Activated CD4-positive, alpha-beta T cell treated with anti-CD3 and anti-CD28 coated beads for 1 hour (primary cell): ENCODE measurements around the gene C1QTNF6.
"Not testable (repeated sequence)": the region's sequence is repeated elsewhere in the genome, so short reads cannot be mapped to it uniquely, and the experiment has no call there.

Experiments
- DNase-seq: peaks from one replicate; pipeline ENCODE4 v3.0.0-alpha.2; 2020

C1QTNF6 gene

DNA sequence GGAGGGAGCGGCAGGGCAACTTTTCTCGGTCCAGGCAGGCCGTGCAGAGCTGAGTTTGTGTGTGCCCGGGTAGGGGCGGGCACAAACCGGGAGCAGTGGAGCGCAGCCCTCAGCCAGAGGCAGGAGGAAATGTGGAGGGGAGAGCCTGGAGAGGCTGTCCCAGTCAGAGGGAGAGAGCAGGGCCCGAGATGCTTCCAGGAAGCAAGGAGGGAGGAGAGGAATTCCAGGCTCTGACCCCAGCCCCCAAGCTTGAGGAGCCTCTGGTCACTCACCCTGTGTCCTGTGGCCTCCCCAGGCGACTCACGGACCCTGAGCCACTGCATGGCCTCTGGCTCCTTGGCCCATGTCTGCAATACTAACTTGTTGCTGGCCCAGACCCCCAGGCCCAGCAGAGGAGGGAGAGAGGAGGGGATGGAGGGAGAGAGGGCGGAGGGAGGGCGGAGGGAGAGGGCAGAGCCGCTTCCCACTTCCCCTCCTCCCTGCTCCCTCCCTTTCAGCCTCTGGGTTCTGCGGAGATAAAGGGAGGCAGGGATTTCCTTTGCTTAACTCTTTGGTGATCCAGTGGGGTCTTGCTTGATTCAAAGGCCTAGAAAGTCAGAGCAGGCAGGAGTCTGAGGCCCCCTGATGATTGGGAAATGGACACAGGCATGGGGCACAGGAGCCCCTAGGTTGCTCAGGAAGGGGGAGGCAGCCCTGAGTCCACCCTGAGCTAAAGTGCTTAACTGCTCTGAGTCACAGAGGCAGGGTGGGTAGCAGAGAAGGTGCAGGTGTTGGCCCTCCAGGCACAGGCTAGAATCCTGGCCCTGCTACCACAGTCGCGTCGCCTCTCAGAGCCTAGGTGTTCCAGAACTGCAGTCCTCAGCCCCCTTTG, at the start of gene C1QTNF6:
Gene C1QTNF6 (minus strand): TSS at position 357 of the 871 bp plus-strand sequence. CDS start 34 bp downstream, at position 323.
- DNase-seq: no peak

DNA sequence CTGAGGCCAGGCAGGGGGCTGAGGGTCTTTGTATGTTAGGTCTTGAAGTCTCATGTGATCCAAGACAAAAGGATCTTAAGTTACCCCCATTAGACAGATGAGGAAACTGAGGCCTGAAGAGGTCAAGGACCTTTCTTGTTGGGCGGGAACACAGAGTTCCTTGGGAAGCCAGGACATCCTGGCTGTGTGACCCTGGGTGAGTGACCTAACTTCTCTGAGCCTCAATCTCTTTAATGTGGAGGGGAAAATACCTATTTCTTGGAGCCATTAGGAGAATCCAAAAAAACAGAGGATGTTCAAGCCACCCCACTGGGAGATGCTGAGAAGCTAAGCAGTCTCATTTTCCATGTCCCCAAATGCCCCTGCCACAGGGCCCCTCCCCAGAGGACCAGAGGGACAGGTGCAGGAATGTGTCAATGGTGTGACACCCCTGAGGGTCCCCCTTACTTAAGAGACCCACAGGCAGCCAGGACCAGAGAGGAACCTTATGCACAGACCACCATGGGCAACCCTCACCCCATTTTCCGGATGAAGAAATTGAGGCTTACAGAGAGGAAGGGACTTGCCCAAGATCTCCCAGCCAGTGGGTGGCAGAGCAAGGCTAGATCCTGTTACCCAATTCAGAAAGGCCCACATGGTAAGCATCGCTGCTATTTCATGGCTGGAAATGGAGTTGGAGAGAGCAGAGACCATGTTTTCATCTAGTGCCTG, 48.0 kb upstream of the C1QTNF6 start:
- no peak for DNase-seq

DNA sequence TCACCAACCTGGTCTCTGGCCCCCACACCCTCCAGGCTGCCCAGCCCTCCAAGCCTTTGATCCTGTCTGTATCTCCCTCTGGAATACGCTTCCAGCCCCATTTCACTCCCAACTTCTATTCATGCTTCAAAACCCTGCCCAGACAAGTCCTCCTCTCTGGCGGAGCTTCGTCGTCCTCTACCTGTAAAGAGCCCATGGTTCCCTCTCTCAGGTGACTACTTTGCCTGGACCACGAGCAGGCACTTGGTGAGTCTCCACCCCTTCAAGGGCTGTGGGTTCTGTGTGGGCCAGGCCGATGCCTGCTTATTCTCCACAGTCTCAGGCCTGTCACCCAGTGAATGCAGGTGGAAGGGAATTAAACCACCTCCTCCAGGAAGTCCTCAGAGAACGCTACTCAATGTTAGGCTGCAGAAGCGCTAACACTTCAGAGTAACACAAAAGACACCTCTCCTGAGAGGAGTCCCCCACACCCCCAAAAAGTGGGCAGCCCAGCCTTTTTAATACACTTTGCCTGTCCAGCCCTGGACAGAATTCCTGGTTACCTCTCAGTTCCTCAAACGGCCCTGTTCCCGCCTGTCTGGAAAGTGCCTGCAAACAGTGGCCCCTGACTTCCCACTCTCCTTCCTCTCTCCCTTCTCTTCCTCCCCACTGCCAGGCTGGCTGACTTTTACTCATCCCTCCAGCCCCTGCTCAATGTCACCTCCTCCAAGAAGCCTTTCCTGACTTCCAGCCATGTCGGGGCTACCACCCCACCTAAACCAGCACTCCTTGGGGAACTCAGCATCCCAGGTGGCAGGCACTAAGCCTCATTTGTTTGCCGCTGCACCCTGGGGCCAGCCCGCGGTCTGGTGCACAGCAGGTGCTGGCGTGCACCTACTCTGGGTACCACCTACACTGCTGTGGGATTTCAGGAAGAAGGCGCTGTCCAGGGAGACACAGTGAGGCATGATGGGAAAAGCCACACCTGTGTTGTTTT, 47.0 kb upstream of the C1QTNF6 start:
- no peak for DNase-seq

DNA sequence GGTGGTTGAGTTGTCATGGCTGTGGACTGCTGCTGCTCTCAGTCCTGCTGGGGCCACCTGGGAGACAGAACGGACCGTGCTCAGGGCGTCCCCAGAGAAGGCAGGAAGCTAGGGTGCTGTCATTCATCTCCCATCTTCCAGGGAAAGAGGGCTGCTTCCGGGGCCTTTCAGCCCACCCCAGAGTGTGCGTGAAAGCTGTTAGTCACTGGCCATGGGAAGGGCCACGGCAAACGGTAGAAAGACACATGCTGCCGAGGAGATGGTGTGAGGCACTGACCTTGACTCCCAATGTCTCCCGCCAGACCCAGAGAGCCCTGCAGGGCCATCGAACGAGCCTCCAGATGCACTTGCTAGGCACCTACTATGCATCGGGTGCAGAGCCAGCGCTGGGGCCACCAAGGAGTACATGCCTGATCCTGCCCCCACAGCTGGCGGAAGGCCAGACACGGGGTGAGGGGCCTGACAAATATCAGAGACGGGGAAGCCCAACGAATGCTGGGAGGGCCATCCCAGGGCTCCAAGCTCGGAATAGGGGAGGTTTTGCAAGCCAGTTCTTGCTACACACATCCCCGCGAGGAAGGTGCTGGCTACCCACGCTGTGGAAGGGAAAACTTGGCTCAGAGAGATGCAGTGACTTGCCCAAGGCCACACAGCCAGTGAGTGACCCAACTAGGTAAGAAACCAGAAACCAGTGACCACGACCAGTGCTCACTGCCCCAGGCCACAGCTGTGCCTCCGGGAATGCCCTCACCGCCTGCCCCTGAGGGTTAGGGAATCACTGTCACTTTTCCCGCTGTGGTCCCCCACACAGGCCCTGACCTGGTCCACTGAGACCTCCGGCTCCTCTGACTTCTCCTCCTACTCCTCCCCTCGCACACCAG, 45.9 kb upstream of the C1QTNF6 start:
- no peak for DNase-seq

DNA sequence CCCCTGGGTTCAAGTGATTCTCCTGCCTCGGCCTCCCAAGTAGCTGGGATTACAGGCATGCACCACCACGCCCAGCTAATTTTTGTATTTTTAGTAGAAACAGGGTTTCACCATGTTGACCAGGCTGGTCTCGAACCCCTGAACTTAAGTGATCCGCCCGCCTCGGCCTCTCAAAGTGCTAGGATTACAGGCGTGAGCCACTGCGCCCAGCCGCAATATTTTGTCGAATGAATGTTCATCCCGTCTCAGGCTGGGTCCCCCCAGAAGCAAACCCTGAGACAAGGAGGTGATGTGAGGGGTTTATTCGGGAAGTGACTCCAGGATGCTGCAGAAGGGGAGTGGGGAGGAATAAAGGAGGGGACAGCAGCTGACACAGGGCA, 45.3 kb upstream of the C1QTNF6 start:
- DNase-seq: not testable (repeated sequence)

DNA sequence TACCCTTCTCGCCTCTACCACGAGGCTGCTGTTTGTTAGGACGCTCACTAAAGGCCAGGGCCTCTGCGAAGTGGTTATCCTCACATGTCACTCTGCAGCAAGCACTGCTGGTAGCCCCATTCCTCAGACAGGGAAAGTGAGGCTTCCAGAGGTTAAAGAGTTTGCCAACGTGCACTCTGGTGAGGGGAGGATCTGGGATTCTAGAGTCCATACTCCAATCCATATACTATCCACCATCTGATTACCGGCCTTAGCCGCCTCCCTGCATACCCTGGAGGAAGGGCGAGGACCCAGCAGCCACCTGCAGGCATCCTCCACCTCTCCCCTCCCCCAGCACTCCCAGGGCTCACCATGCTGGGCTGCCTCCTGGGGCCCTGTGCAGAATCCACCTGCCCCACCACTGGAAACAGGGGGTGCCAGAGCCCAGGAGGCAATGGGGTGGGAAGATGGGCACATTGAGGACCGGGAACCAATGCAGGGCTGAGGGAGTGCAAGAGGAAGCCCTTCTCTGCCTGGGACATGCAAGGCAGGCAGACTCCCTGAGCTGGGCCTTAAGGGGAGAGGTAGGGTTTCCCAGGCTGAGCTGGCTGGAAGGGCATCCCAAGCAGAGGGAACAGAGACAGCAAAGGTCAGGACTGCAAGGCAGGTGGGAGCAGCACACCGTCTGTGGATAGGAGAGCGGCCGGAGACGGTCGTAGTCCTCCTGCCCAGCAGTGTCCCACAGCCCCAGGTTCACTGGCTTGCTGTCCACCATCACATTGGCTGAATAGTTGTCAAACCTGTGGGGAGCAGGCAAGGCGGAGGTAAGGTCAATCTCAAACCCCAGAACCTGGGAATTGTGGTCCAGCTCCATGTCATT, 44.3 kb upstream of the C1QTNF6 start:
- DNase-seq: no peak

DNA sequence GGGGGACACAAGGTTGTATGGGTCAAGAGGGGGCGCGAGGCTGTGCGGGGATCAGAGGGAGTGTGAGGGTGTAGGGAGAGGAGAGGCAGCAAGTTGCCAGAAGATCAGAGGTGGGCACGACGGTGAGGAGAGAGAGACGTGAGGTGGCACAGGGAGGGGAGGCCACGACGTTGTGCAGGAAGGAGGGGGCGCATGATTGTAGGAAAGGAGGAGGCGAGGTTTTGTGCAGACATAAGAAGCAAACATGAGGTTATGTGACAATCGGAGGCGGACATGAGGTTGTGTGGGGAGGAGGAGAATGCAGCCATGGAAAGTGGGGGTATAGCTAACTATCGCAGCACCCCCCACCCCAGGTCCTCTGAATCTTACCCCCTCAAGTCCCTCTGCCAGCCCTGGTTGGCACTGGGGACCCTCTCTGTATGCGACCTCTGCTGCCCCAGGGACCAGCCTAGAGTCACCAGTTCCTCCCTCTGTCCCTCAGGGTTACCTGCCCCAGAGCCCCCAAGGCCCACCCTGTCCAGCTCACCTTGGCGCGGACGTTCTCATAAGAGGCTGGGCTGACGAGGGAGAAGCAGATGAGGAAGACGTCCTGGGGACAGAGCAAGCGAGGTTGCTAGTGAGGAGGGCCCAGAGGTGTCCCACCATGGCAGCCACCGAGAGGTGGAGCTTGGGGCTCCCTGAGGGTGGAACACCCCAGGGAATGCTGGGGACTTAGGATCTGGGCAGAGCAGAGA, 43.5 kb upstream of the C1QTNF6 start:
- no peak for DNase-seq

DNA sequence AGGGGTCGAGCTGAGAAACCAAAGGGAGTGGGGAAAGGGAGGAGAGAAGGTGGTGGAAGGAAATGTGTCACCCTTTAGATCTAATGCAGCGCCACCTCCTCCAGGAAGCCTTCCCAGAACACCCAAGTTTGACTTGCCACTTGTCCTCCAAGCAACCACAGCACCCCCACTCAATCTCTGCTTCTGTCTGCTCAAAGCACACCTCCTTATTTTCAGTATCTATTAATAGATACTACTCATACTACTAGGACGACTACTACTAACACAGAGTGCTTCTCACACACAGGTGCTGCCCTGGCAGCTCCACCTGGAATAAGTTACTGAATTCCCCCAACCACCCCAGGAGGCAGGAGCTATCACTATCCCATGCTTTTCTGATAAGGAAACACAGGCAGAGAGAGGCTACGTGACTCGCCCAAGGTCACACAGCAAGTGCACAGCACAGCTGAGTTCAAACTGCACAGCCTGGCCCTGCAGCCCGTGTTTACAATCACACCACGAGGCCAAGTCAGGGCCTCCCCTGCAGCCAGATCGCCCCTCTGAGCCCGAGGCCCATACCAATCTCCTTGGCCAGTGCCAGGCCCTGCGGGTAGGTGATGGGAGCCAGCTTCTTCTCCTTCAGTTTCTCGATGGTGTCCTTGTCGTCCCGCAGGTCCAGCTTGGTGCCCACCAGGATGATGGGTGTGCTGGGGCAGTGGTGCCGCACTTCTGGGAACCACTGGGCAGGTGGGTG, 42.8 kb upstream of the C1QTNF6 start:
- DNase-seq: no peak

DNA sequence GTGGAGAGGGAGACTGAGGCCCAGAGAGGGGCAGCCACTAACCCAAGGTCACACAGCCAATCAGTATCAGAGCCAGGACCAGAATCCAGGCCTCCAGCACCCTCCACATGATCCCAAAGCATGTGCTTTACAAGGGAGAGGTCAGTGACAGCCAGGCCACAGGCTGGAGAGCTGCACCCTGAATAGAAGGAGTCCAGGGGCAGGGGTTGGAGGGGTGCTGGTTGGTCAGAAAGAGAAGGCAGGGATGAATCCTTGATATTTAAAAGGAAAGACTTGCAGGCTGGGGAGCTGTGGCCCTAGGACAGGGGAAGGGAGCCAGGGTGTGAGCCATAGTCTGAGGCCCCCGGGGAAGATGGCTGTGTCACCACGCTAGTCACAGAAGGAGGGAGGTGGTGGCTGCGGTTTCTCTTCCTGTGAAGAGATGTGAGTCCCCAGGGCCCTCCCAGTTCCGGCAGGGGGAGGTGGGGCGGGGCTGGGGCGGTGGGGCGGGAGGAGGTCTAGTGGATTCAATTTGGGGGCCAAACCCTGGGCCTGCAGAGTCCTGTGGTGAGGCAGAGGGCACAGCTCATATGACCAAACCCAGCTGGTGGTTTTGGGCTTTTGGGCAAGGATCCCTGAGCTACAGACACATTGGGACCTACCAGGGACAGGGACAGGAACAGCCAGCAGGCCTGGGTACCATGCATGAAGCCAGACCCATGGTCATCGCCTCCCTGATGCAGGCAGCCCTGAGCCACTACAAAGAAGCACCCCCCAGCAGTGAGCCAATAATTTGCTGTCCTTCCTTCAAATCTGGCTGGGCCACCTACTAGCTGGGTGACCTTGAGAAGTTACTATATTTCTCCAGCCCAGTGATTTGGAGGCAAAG, 42.0 kb upstream of the C1QTNF6 start:
- peak; percentile 83 for DNase-seq

DNA sequence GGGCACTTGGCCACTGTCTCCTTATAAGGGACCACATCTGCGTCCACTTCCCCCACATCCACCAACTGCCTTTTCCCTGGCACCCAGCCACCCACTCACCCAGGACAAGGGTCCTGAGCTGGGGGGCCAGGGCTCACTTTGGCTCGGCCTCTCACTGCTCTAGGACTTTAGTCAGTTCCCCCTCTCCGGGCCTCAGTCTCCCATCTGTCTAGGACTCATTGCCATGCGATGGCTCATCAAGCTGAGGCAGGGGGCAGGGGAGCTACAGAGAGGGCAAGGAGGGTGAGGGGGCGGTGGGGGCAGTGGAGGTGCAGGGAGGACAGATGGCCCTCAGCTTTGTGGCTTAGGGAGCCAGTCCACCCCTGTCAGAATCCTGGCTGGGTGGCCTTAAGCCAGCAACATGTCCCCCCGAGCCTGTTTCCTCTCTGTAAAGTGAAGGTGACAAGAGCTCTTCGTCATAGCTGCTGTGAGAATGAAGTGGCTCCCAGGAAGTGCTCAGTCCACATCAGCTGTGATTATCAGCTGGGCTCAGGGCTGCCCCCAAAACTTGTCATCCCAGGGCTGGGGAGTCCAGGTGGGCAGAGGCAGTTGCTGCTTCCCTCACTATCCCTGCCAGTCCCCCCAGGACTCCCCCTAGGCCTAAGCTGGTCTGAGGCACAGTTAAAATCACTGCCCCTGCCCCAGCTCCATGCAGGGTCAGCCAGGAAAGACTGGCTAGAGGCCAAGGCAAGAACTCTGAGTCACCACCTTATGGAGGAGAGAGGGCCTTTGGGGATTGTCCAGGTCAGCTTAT, 41.2 kb upstream of the C1QTNF6 start:
- no peak for DNase-seq

DNA sequence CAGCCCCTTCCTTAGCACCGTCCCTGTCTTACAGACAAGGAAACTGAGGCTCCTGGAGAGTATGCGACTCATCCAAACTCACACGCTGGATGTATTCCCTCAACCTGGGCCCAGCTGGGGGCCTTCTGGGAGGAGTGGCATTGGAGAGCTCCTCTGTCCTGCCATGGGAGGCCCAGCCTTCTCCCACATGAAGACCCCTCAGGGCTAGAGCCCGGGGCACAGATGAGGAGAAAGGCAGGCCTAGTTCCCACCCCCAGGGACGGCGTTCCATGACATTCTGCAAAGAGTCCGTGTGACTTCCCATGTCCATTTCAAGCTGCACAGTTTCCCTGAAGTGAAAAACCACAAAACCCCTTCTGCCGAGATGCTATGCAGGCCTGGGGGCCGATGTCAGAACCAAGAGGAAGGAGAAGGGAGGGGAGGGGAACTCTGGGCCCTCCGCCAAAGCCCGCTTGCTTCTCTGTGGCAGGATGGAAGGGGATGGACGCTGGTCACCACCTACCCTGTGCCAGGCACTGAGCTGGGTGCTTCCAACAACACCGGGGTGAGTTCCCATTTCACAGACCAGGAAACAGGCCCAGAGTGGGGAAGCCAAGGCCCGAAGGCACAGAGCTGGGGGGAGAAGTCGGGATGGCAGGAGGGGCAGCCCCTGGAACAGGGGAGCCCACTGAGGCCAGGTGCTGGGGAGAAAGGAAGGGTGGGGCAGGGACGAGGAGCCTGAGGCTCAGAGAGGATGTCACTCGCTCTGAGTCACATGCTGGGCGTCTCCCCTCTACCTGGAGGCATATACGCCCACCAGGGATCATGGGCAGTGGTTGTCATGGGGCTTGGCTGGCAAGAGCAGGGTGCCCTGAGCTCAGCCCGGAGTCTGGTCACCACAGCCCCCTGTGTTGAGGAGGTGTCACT, 40.3 kb upstream of the C1QTNF6 start:
- DNase-seq: peak; percentile 52

DNA sequence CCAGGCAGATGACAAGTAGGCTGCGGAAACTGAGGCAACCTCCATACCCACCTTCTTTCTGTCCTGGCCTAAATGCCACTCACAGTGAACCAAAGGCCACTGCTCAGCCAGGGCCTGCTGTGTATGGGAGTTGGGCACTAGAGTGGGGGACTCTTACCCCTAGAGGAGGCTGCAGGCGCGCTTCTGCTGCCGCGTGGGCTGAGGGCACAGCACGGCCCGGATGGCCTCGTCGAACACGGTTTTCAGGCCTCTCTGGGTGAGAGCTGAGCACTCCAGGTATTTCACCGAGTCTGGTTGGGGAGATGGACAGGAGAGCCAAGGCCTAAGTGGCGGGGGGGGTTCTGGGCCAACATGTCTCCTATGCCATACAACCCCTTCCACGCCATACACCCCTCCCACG, 38.5 kb upstream of the C1QTNF6 start:
- DNase-seq: no peak

DNA sequence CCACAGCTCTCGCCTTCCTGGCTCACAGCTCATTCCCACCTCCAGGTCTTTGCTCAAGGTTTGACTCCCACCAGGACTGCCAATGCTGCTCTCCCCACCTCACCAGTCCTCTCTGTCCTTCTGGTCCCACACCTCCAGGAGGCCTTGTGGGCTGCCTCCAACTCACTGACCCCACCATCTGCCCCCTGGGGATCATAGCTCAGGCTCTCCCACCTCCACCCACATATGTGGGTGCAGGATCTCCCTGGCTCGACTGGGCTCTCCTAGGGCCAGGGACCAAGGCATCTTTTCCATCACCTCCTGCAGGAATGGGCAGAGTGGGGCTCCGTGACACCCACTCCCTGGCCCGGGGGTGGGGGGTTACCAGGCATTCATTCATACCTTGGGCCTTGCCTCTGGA, 38.0 kb upstream of the C1QTNF6 start:
- DNase-seq: no peak

DNA sequence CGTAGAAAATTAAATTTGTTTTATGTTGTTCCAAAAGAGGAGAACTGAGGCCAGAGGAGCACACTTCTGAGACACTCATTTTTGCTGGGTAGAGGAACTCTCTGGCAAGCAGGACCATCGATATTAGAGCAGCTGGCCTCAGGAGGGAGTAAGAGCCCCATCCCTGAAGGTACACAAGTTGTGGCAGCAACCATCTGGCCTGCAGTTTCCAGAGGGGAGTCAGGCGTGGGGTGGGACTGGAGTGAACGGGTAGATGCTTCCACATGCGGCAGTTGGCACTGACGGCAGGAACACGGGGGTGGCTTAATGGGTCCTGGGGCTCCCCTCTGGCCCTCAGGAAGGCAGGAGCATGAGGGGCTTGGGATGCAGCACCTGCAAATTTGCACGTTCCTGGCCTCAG, 37.4 kb upstream of the C1QTNF6 start:
- no peak for DNase-seq

DNA sequence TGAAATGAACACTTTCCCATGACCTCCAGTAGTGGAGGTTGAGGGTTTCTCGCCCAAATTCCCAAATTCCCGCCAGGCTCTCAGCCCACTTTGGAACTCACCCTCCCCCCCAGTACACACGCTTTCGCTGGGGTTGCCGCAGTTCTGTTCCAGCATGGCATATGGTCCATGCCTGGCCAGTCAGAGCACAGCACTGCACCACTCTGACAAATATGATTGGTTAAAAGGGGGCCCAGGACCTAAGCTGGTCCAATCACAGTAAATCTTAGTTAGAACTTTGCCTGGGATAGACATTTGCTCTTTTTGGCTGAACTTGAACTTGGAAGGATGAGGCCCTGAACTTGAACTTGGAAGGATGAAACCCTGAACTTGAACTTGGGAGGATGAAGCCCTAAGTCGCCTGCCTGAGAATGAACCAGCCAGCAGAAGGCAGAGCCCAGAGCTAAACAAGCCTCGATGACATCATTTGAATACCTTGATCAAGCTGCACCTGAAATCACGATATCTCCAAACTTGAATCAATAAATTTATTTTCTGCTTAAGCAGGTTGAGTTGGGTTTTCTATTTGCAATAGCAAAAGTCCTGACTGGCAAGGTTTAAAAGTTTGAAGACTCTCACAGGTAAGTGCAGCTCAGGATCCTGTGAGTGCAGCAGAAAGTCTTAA, 36.8 kb upstream of the C1QTNF6 start:
- no peak for DNase-seq

DNA sequence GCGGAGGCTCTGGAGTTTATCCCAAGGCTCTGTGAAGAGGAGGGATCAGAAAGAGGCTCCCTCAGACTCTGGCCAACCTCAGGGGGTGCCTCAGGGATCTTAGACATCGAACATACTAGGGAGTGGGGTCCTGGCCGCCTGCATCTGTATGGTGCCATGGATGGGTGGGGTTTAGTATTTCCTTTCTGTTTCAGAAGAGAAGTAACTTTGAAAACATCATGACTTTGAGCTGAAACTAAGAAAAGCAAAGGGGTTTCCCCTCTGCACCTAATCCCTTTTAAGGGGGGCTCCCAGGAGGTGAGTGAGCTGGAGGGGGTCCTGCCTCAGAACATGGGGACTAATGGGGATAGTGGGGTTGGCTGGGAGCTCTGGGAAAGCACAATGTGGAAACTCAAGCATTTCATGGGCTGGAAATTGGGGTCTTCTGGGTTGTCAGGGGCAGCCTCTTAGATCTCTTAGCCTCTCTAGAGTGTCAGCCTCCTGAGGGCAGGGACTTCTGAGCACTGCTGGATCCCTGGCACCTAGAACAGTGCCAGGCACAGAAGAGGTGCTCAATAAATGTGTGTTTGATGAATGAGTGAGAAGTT, 36.0 kb upstream of the C1QTNF6 start:
- DNase-seq: no peak
